K562 (cell line): ENCODE measurements around the gene RGS3. TPM values are rescaled to one million over a fixed set of nuclear protein-coding genes. Genes with fewer than 3 reads are reported as not detected.
A peak's percentile ranks its signal among the peaks of the same experiment; 100 is the strongest.

ENCODE experiments used
- ATAC-seq: fragments of 200-7000 bp; cut with Tn5 transposase; 3 replicates; pipeline ENCODE4 v1.9.1; 2020; ENCODE audit warnings: moderate library complexity
- BruUV-seq: library from RNA; stranded (reverse); fragments of 400-500 nt; replicated peaks from 2 replicates; lab custom pipeline; 2021; lab: Mats Ljungman, UMichigan
- CTCF ChIA-PET: fragments of 300-600 bp; formaldehyde crosslinking; extraction: SDS; loops from one replicate; lab custom pipeline; 2021; ENCODE audit warnings: low intra/inter-chr PET ratio; lab: Yijun Ruan, JAX
- POLR2A ChIA-PET: fragments of 300-600, 350-650 bp; sonication (Branson Sonifier 250); formaldehyde crosslinking; extraction: SDS; loops from one replicate; lab custom pipeline; 2021; ENCODE audit warnings: antibody characterized with exemption, inconsistent platforms; lab: Yijun Ruan, JAX
- DNase-seq, 4 experiments: peaks; one replicate each; pipeline versions ENCODE4 v3.0.0 to v3.0.0-alpha.2; 2011 to 2018; ENCODE audit warnings: low spot score in 3 of 4, mixed read lengths in 3 of 4; ENCODE audit errors: extremely low read depth in 1 of 4
- FAIRE-seq: peaks from 2 replicates; lab custom pipeline; 2011; peaks lifted over from hg19 to GRCh38; lab: Jason Lieb, UNC
- H2AFZ ChIP-seq: 2 replicates; pipeline ENCODE4 v1.6.0; 2011; ENCODE audit warnings: low read depth, low read length, control low read depth, inconsistent platforms
- H3K27ac ChIP-seq: fragments of 200-600 bp; 3 replicates; pipeline ENCODE4 v1.8.0; 2011; ENCODE audit warnings: low read depth, mild to moderate bottlenecking, control low read depth, inconsistent platforms, low read length, moderate library complexity, mixed read lengths; ENCODE audit errors: extremely low read depth
- H3K27me3 ChIP-seq, 2 experiments: fragments of 300-600 bp in 1 of 2; 2 replicates in 1 of 2; 3 replicates in 1 of 2; pipeline versions ENCODE4 v1.6.0 to v1.8.0; 2011; ENCODE audit warnings: inconsistent platforms in 2 of 2, low read length in 2 of 2, mild to moderate bottlenecking in 1 of 2, mixed read lengths in 1 of 2, moderate library complexity in 1 of 2; ENCODE audit not compliant: control insufficient read depth in 2 of 2, insufficient read depth in 2 of 2
- H3K36me3 ChIP-seq: fragments of 300-600 bp; 3 replicates; pipeline ENCODE4 v1.8.0; 2011; ENCODE audit warnings: mild to moderate bottlenecking, low read length, inconsistent platforms; ENCODE audit not compliant: control insufficient read depth, insufficient read depth
- H3K4me1 ChIP-seq, 2 experiments: fragments of 200-600 bp in 1 of 2; replicated peaks in 1 of 2; 2 replicates in 1 of 2; 3 replicates in 1 of 2; pipeline versions ENCODE4 v1.5.1 to v1.8.0; 2011; ENCODE audit warnings: inconsistent platforms in 2 of 2, low read length in 2 of 2, mild to moderate bottlenecking in 1 of 2, mixed read lengths in 1 of 2, moderate library complexity in 1 of 2; ENCODE audit not compliant: control insufficient read depth in 2 of 2, insufficient read depth in 2 of 2
- H3K4me2 ChIP-seq: 2 replicates; pipeline ENCODE4 v1.6.1; 2011; ENCODE audit warnings: low read length, control low read depth, inconsistent platforms, mixed read lengths; ENCODE audit not compliant: insufficient read depth
- H3K4me3 ChIP-seq: fragments of 200-600 bp; sonication (generic), shearing (Covaris generic); 2 replicates; pipeline ENCODE4 v1.5.1; 2016; ENCODE audit warnings: control low read depth, inconsistent platforms
- H3K79me2 ChIP-seq: fragments of 200-600 bp; 3 replicates; pipeline ENCODE4 v1.8.0; 2011; ENCODE audit warnings: low read length, inconsistent platforms; ENCODE audit not compliant: control insufficient read depth, insufficient read depth
- H3K9ac ChIP-seq, 2 experiments: 2 replicates each; pipeline versions ENCODE4 v1.6.0 to v1.6.1; 2011; ENCODE audit warnings: low read depth in 2 of 2, low read length in 2 of 2, control low read depth in 1 of 2, inconsistent platforms in 1 of 2, mild to moderate bottlenecking in 1 of 2, mixed read lengths in 1 of 2; ENCODE audit not compliant: insufficient read depth in 1 of 2
- H3K9me1 ChIP-seq: one replicate; pipeline ENCODE4 v1.6.0; 2011; ENCODE audit warnings: inconsistent platforms, mild to moderate bottlenecking, low read length, moderate library complexity; ENCODE audit not compliant: control insufficient read depth, insufficient read depth
- H3K9me3 ChIP-seq: replicated peaks from 2 replicates; pipeline ENCODE4 v1.5.1; 2011; ENCODE audit warnings: low read depth, low read length, inconsistent platforms; ENCODE audit not compliant: control insufficient read depth, insufficient read depth
- H4K20me1 ChIP-seq: replicated peaks from 2 replicates; pipeline ENCODE4 v1.6.1; 2011; ENCODE audit warnings: low read length, inconsistent platforms, mixed read lengths; ENCODE audit not compliant: control insufficient read depth, insufficient read depth
- ELF1 ChIP-seq: fragments of 200-800 bp; sonication (Bioruptor generic); IDR thresholded peaks from 2 replicates; pipeline ENCODE4 v1.6.1; 2016; ENCODE audit warnings: missing genetic modification characterization, missing compliant biosample characterization
- HLTF ChIP-seq: fragments of 450-650 bp; IDR thresholded peaks from 2 replicates; pipeline ENCODE4 v1.6.1; 2016
- MEF2D ChIP-seq: conservative IDR thresholded peaks from 2 replicates; pipeline ENCODE4 v1.6.1; 2016; ENCODE audit warnings: low read depth, missing genetic modification characterization, missing compliant biosample characterization
- ZBTB40 ChIP-seq, 2 experiments: fragments of 450-650 bp in 1 of 2; sonication (generic) in 1 of 2; formaldehyde crosslinking in 1 of 2; IDR thresholded peaks; 2 replicates each; pipeline versions ENCODE4 v1.7.1 to v1.9.0; 2016 to 2022; ENCODE audit warnings: inconsistent platforms in 1 of 2, mild to moderate bottlenecking in 1 of 2, missing genetic modification reagents in 1 of 2
- WGBS: fragments of 100-300 bp; shearing (Covaris generic); methylation state at CpG from one replicate; pipeline ENCODE4 v1.1.6; 2016; ENCODE audit warnings: low coverage, mixed read lengths; ENCODE audit not compliant: insufficient coverage; ENCODE audit errors: missing lambda C conversion rate; 5-methylcytosine and 5-hydroxymethylcytosine counted together
- in situ Hi-C: fragments of 300-500 bp; cut with MboI; formaldehyde crosslinking; loops from 4 replicates; pipeline ENCODE4 v1.15.0; 2018; ENCODE audit warnings: inconsistent platforms, mixed read lengths
- intact Hi-C: fragments of 100-400 bp; cut with micrococcal nuclease; formaldehyde crosslinking; loops from 2 replicates; pipeline ENCODE4 v1.14.2; 2022
- polyA plus RNA-seq, 8 experiments: library from polyadenylated mRNA; depleted of rRNA in 4 of 8; stranded (reverse) in 5 of 8; unstranded in 3 of 8; fragments of >200 nt; fragmentation: Nextera tagmentation in 2 of 8; fragmentation: Illumina TruSeq in 1 of 8; extraction: Ambion mirVana in 2 of 8; extraction: Trizol in 1 of 8; gene quantifications; 2 replicates each; pipeline versions ENCODE4 v1.2.1 to v1.2.3, GENCODE V29; 2011 to 2014; ENCODE audit warnings: inconsistent platforms in 1 of 8, missing spikeins in 1 of 8
- total RNA-seq, 7 experiments: library from RNA; depleted of rRNA in 6 of 7; stranded (reverse); fragments of >200 nt in 6 of 7; fragmentation: Illumina TruSeq in 2 of 7; extraction: Trizol in 2 of 7; gene quantifications; 2 replicates each; pipeline versions ENCODE4 v1.2.1 to v1.2.3, GENCODE V29; 2011 to 2021; ENCODE audit warnings: low replicate concordance in 1 of 7
- TF ChIP-seq, protein P1 (sequence below): fragments of 250-450 bp; sonication (Bioruptor Pico); IDR thresholded peaks from 2 replicates; pipeline ENCODE4 v1.5.0; 2021; ENCODE audit warnings: mild to moderate bottlenecking, borderline replicate concordance

Gene RGS3
- total and polyA plus RNA-seq, 9 of the 15 experiments (the other 6 are each of a cell fraction or from before 2014, with no cell fraction given) = 0.08 to 2.9 (median 0.95) TPM

DNA sequence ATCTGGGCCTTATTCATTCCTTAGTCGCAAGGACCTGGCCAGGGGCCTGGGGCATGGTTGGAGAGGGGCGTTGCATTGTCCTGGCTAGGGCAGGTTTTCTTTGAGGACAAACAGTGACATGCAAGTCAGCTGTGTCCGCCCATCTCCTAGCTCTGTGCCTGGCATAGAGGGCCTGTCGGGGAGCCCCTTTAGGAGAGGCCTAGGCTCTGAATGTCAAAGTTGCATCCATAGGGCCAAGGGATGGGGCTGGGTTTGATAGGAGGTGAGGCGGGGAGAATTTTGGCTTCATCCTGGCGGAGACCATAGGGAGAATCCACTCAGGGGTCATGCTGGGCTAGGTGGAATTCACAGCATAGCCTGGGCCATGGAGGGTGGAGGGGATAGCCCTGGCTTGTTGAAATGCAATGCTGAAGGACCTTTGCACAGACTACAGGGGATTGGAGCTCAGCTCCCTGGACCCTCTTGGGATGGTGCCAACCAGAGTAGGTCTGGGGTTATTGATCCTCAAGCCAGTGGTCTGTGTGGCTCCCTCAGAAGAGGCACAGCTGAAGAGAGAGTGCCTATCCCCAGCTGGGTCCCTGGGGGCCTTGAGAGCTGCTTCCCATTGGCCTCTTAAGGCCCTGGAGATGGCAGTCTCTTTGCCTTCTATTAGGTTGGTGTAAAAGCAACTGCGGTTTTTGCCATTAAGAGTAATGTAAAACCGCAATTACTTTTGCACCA is 104.0 kb downstream of the RGS3 start:
- intact Hi-C loops = no loop called here
- peaks cover 19 to 20% of the 10 kb centered on the region in 2 experiments for H3K4me1 ChIP-seq
- no peak for FAIRE-seq
- TF ChIP-seq MEF2D (tag) (no peak), ELF1 (no peak), ZBTB40 (IDR thresholded peaks at IDR 0.05) (0 out of 2 replicates have a peak, but pooled peaks have one; percentile 47), ZBTB40 (CRISPR knock-in tag; IDR thresholded peaks at IDR 0.05) (no peak), HLTF (no peak)
- TF ChIP-seq, protein P1, sequence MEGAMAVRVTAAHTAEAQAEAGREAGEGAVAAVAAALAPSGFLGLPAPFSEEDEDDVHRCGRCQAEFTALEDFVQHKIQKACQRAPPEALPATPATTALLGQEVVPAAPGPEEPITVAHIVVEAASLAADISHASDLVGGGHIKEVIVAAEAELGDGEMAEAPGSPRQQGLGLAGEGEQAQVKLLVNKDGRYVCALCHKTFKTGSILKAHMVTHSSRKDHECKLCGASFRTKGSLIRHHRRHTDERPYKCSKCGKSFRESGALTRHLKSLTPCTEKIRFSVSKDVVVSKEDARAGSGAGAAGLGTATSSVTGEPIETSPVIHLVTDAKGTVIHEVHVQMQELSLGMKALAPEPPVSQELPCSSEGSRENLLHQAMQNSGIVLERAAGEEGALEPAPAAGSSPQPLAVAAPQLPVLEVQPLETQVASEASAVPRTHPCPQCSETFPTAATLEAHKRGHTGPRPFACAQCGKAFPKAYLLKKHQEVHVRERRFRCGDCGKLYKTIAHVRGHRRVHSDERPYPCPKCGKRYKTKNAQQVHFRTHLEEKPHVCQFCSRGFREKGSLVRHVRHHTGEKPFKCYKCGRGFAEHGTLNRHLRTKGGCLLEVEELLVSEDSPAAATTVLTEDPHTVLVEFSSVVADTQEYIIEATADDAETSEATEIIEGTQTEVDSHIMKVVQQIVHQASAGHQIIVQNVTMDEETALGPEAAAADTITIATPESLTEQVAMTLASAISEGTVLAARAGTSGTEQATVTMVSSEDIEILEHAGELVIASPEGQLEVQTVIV (CRISPR knock-in tag) = no peak

More for the DNA sequence above, 104.0 kb downstream of the RGS3 start:
- Histone ChIP-seq H3K9ac (no peak overlapping the region), H3K9me1 (no peaks in the 10 kb centered on the region), H3K27ac (no peak overlapping the region), H3K36me3 (no peaks in the 10 kb centered on the region), H3K4me3 (no peak overlapping the region), H3K4me2 (no peak overlapping the region), H3K79me2 (no peaks in the 10 kb centered on the region), H4K20me1 (no peaks in the 10 kb centered on the region), H2AFZ (no peak overlapping the region), H3K9me3 (no peaks in the 10 kb centered on the region), H3K27me3 (peaks cover 0 to 36% of the 10 kb centered on the region in 2 experiments; a peak in 3 of 5 replicates)
- DNase-seq (no peak), ATAC-seq (no peak)
- CTCF ChIA-PET = no interaction called here
- in situ Hi-C loops = no loop called here
- POLR2A ChIA-PET = interaction anchor here (1.7 kb wide), 1 partner anchor 9 kb away, joined by 4 read pairs; no protein-coding TSS in a partner anchor
- no TSS peak for BruUV-seq
- 33% methylated on average over 7 of the region's 8 CpGs for WGBS
